Inferior parietal cortex (tissue), 1 donor: ENCODE data around the gene TM4SF4.

Experiments used
- DNase-seq: peaks from one replicate; pipeline ENCODE4 v3.0.0-alpha.2; 2016; ENCODE audit errors: extremely low spot score

Gene TM4SF4

DNA sequence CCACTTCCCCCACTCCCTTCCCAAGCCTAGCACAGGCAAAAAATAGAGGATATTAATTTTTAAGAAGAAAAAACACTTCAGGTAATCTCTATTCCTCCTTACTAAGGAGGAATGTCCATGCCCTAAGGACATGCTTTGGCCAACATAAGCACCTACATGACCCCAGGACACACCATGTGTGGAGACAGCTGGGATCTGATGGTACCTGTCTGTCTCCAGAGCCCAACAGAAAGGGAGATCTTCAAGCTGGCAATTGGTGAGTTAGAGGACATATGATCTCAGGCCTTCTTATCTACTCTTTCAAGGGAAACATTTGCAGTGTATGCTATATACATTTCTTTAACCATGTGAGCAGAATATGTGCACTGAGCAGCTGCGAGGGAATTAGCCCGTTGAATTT, 7.0 kb downstream of the TM4SF4 start:
- DNase-seq = no peak

DNA sequence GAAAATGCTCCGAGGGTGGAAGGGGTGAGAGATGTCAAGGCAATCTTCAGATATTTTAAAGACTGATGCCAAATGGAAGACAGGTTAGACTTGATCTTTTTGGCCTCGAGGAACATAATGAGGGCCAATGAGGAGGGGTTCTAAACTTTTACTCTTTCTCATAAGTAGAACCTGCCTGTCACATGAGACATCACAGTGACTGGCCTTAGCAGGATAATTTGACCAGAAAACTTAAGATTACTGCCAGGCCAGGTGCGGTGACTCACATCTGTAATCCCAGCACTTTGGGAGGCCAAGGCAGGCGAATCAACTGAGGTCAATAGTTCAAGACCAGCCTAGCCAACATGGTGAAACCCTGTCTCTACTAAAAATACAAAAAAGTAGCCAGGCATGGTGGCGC, 12.2 kb downstream of the TM4SF4 start:
- no peak for DNase-seq

DNA sequence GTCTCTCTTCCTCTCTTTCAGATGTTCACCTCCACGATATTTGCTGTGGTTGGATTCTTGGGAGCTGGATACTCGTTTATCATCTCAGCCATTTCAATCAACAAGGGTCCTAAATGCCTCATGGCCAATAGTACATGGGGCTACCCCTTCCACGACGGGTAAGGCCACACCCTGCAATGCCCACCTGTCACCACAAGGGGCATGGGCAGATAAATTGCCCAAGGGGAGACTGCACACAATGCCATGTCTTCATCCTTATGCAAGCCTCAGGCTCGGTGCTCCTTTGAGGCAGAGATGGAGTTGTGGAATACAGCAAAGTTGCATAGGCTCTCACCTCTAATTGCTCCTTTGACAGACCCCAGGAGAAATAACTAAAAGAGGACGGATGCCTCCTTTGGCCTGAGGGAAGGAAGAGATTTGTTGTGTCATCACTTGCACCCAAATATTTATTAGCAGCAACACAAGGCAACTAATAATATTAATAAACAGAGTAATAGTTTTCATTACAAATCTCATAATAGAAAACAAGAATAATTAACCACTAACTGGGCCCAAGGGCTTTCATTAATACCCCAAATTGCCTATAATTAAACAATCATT, 13.2 kb downstream of the TM4SF4 start:
- DNase-seq = no peak

DNA sequence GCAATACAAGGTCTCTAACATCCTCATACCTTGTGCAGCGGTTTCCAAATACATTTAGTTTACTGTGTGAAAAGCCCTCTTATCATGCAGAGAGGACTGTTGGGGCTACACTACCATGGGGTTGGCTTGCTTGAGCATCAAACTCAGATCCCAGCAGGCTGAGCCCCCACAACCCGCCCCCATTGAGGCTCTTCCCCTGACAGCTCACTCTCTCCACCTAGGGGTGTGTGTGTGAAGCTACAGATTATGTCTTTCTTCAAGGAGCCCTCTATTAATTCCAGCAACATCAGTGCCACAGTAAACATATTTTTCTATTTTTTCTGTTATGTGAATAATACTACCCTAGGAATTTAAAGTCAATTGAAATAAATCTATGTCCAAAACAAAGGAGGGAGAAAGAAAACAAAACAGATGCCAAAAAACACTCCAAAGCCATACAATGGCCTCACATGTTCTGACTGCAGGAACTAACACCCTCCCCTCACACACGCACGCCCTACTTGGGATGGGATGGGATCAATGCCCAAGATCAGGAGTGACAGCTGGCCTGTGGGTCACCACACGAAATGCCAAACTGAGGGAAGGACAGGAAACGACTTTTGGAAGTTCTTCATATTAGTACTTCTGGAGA, 14.7 kb downstream of the TM4SF4 start:
- DNase-seq = no peak

DNA sequence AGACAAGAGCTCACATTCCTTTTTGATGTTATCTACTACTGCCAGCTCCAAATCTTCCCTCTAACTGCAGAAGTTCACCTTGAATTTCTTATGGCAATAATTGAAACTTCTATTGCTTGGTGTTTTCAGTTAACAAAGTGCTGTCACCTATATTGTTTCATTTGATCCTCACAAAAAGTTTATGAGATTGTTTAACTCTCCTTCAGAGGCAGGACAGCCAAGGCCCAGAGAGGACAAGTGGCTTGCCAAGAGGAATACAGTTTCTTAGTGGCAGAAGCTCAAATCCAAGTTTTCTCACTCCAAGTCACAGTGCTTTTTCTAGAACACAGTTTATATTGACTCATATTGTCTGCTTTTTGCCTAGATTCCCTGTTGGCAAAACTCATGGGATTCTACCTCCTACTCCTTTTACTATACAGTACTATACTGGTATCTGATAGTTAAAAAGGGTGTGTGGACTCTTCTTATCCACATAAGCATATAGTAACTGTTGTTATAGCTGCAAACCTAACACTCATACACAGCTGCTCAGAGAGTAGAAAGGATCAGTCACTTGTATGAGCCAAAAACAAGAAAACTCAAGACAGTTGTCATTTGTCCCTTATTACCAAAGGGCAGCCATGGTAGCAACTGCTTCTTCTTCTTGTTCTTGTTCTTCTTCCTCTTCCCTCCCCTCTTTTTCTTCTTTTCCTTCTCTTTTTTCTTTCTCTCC, 15.9 kb downstream of the TM4SF4 start:
- DNase-seq = no peak

DNA sequence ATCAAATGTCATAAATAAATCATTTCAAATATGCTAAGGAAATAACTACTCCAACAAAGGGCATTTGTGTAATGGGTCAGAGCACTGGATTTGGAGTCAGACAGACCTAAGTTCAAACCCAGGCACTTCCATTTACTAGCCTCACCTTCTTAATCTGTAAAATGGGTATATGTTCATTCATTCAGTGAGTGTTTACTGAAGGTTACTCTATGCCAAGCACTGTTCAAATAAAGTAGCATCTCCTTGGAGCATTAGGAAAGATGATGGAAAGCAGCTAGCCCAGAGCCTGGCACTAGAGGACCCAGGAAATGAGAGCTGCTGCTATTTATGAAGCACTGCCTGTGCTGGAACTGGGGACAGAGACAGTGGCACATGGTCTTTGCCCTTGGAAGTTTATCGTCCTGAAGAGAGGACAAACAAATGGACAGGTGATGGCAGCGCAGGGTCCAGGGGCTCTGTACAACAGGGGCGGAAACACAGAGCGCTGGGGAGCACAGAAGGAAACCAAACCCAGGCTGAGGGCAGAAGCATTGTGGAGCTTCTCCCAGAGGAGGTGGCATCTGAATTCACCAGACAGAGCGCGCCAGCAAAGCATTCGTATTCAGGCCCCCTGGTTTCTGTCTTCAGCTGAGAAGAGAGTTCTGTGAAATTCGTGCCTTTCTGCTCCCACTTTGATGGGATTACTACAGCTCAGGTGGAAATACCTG, 19.0 kb downstream of the TM4SF4 start:
- no peak for DNase-seq

DNA sequence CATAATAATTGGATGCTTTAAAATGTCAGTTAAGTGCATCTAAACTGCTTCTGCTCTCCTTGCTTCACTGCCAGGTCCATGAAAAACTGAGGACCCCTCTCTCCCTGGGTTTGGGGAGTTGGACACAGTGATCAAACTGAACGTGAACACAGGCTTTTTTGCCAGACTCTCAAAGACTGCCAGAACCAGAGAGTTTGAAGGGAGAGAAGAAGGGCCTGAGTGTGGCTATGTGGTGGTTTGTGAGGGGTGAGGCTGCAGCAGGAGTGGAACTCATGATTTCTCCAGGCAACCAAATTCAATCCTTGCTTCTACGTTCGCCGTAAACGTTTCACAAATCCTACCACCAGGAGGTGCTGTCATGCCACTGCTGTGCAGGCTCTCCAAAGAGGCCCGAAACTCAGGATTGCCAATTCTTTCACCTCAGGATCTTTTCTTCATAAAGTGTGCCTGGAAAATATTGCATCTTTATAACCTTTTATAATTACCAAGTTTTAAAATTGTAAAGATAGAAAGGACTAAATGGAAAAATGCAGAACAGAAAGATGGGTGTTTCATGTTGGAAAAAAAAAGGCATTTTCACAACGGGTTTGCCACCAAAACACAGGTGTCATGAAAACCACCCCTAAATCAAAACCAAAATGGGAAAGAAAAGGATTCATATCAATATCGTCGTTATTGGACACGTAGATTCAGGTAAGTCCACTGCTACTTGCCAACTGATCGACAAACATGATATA, 19.7 kb downstream of the TM4SF4 start:
- DNase-seq = peak; percentile 69

DNA sequence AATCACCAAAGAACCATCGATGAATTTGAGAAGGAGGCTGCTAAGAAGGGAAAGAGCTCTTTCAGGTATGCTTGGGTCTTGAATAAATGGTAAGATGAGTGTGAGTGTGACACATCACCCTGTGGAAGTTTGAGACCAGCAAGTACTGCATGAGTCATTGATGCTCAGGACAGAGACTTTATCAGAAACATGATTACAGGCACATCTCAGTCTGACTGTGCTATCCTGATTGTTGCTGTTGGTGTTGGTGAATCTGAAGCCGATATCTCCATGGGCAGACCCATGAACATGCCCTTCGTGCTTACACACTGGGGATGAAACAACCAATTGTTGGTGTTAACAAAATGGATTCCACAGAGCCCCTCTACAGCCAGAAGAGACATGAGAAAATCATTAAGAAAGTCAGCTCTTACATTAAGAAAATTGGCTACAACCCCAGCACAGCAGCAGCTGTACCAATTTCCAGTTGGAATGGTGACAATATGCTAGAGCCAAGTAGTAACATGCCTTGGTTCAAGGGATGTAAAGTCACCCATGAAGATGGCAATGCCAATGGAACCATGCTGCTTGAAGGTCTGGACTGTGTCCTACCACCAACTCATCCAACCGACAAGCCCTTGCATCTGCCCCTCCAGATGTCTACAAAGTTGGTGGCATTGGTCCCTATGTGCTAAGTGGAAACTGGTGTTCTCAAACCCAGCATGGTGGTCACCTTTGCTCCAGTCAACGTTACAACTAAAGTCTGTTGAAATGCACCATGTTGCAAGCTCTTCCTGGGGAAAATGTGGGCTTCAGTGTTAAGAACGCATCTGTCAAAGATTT, 20.5 kb downstream of the TM4SF4 start:
- no peak for DNase-seq

DNA sequence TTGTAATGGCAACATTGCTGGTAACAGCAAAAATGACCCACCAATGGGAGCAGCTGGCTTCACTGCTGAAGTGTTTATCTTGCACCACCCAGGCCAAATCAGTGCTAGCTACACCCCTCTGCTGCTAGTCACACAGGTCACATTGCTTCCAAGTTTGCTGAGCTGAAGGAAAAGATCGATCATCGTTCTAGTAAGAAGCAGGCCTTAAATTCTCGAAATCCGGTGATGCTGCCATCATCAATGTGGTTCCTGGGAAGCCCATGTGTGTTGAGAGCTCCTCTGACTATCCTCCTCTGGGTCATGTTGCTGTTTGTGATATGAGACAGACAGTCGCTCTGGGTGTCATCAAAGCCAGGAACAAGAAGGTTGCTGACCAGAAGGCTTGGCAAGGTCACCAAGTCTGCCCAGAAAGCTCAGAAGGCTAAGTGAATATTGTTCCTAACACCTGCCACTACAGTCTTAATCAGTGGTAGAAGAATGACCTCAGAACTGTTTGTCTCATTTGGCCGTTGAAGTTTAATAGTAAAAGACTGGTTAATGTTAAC, 21.2 kb downstream of the TM4SF4 start:
- DNase-seq = no peak

DNA sequence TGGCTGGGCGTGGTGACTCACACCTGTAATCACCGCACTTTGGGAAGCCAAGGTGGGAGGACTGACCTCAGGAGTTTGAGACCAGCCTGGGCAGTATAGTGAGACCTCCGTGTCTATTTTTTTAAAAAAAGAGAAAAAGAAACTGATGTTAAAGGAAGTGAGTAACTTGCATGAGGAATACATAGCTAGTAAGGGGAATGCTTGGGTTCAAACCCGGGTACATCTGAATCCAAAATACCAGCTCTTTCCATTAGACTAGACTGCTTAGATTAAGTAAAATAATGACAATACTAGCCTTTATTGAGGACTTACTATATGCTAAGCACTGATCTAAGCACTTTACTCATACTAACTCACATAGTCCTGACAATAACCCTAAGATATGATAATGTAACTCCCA, 22.4 kb downstream of the TM4SF4 start:
- DNase-seq = no peak

DNA sequence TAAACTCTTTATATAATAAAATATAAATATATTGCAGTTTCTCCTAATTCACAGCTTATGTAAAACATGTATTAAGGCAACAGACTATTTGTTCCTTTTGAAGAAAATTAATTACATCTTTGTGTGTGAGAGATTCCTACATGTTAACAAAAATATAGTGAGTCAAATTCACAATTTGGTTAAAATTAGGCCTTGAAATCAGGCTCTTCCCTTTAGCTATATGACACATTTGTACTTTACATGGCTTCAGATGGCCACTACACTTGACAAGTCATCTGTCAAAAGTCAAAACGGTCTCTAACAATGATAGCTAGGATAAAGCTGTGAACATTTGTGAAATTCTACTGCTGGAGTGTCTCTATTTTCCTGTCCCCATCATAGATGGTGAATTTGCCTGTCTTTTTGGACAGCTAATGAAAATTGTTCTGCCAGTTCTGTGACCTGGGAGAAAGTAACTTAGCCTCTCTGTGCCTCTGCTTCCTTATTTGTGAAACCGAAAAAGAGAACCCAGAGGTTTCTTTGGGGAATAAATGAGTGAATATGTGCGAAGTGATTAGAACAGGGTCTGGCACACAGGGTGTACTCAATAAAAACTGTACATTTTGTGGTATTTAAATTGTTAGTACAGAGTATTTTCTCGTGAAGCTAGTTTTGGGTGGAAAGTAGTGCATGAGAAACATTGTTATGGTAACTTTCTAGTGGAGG, 23.6 kb downstream of the TM4SF4 start:
- no peak for DNase-seq

DNA sequence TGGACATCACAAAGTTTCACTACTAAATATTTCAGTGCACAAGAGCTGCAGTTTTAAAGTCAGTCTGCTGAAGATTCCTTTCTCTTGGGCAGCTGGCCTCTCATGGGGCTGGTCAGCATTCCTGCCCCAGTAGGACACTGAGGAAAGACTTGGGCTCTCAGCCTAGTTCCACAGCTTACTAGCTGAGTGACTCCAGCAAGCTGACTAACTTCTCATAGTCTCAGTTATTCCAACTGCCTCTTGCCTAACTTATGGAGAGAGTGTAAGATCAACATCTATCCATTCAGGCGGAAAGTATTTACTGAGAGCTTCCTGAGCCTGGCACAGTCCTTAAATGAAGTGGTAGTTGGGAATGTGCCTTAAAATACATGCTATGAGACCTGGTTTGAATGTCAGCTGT, 27.0 kb downstream of the TM4SF4 start:
- no peak for DNase-seq

DNA sequence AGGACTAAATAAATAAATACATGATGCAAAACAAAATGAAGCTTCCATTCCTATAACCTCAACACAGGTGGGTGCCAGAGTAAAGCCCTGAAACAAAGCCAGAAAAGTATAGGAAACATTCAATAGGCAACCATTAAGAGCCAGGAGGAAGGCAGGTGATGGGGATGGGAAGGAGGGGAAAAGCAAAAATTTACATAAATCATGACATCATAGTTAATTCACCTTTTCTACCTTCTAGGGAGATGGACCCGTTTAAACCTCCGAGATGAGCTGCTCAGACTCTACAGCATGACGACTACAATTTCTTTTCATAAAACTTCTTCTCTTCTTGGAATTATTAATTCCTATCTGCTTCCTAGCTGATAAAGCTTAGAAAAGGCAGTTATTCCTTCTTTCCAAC, 27.9 kb downstream of the TM4SF4 start:
- DNase-seq = no peak

DNA sequence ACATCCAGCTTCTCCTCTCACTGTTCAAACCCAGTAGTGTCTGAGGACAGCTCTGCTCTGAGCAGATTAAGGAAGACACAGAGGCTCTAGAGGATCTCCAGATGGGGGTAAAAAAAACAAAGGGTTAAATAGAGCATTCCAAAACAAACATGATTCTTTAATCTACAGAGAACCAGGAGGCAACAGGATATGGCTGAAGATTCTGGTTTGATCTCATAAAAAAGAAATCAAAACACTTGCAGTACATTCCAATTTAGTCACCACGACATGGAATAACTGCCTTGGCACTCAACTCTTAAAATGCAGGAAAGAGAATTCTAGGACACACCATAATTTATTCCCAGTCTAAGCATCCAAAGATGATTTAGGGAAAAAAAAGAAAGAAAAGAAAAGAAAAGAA, 32.0 kb downstream of the TM4SF4 start:
- DNase-seq = no peak

DNA sequence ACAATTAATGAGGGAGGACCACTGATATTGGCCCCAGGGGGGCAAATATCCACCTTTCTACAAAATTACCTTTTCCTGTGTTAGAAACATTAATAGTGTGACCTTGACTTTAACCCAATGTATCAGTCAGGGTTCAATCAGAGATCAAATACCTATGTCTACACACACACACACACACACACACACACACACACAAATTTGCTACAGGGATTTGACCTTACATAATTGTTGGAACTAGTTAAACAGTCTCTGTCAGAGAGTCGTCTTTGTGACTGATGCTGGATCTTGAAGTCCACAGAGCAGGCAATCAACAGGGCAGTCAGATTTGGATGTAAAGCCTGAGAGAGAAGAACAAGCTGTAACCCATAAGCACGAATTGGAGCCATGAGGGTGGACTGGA, 32.5 kb downstream of the TM4SF4 start:
- DNase-seq = no peak

DNA sequence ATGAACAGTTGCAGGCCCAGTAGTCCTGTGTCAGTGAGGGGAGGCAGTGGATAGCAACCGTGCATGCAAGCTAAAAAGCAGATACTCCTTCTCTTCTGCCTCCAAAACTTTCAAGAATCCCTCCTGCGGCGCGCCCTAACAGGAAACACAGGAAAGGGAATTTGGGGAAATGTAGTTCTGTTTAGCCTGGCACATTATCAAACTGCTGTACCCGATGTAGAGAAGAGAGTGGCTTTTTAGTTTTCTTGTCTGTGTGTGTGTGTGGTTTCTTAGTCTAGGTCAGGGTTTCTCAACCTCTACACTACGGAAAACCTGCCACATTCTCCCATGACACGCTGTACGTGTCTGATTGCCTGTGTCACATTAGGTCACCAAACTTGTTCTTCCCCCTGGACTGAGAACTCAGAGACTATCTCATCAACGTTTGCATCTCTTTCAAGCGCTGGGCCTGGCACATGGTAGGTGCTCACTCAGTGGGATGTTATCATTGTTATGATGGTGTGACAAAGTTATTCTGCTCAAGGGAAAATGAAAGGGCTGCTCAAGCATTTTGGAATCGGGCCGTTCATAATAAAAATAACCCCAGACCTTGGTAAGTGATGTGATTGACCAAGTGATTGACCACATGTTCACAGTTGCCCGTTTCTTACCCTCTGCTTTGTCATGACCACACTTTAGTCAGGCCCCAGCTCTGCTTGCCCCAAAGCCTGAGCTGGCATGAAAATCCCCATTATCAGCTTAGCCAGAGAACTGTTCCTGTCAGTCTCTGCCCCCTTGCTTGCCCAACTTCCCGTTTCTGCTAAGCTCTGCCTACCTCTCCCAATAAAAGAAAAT, 33.2 kb downstream of the TM4SF4 start:
- no peak for DNase-seq

DNA sequence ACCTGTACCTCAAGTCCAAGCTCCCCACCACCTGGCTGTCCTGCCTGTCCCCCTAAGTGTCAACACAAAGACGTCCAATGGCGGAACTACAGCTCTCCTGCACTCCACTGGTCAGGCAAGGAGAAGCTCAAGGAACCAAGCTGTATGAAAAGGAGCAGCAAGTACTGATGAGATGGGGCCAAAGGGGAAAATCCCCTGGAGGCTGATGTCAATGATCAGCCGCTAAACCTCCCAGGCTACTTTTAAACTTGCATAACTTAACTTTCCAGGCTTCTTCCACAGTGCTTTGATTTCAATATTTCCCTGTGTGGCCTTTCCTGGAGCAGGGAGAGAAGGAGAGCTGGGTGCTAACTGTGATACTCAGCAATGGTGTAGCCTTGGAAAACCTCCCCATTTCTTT, 35.0 kb downstream of the TM4SF4 start:
- no peak for DNase-seq

DNA sequence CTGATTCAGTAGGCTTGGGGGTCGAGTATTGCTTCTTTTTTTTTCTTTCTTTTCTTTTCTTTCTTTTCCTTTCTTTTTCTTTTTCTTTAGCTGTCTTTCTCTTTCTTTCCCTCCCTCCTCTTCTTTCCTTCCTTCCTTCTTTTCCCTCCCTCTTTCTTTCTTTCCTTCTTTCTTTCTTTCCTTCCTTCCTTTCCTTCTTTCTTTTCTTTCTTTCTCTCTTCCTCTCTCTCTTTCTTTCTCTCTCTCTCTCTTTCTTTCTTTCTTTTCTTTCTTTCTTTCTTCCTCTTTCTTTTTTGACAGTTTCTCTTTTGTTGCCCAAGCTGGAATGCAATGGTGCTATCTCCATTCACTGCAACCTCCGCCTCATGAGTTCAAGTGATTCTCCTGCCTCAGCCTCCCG, 36.0 kb downstream of the TM4SF4 start:
- DNase-seq = no peak

DNA sequence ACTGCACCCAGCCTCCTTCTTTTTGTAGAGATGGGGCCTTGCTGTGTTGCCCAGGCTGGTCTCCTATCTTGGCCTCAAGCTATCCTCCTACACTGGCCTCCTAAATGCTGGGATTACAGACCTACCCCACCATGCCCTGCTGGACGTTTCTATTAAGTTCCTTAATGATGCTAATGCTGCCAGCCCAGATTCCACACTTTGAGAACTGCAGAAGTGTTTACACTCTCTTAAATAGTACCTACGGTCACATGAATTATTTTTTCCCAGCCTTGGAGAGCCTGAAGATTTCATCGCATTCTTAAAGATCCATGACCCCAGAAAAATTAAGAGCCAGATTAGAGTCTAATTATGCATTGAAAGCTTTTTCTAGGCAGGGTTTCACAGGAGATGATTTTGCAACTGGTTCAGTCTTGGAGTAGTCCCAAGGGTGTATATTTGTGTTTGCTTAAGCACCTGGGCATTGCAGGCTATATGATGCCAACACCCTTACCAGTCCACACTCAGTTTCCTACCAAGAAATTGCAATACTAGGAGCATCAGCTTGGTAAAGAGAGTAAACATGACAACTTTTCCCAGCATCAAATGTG, 36.6 kb downstream of the TM4SF4 start:
- no peak for DNase-seq
